ENCODE results near the gene GPLD1.

DNA sequence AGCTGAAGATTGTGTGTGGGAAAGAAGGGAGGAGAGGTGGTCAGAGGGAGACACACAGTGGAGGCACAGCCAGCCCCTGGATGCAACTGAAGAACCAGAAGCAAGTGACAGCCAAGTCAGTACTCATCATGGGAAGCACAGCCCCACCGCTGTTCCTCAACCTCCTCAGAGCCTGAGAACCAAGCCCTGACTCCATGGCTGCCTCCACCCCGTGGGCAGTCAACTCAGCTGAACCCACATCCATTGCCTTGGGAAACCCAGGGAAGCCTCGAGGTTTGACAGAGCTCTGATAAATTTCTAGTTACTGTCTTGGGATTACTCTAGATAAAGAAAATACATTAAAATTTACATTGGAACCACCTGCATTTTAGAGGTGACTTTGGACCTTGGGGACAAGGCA, 35.0 kb upstream of the GPLD1 start:
- TF ChIP-seq, protein P1, sequence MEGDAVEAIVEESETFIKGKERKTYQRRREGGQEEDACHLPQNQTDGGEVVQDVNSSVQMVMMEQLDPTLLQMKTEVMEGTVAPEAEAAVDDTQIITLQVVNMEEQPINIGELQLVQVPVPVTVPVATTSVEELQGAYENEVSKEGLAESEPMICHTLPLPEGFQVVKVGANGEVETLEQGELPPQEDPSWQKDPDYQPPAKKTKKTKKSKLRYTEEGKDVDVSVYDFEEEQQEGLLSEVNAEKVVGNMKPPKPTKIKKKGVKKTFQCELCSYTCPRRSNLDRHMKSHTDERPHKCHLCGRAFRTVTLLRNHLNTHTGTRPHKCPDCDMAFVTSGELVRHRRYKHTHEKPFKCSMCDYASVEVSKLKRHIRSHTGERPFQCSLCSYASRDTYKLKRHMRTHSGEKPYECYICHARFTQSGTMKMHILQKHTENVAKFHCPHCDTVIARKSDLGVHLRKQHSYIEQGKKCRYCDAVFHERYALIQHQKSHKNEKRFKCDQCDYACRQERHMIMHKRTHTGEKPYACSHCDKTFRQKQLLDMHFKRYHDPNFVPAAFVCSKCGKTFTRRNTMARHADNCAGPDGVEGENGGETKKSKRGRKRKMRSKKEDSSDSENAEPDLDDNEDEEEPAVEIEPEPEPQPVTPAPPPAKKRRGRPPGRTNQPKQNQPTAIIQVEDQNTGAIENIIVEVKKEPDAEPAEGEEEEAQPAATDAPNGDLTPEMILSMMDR (conservative IDR thresholded peaks at IDR 0.05 in 1 of 2, IDR thresholded peaks at IDR 0.05 in 1 of 2; ENCODE audit: extremely low read depth in 1 of 2, insufficient read depth in 1 of 2, low read depth in 1 of 2, low read length in 2 of 2): no peak
- TF ChIP-seq EZH2 (IDR thresholded peaks at IDR 0.05; ENCODE audit: borderline replicate concordance, low read length): no peak

Data from mammary epithelial cell (primary cell).